22Rv1 (cell line): ENCODE data around the gene KLHL1.

Source experiments
- H3K27ac ChIP-seq: fragments of 450-650 bp; 2 replicates; pipeline ENCODE4 v1.5.1; 2017
- CTCF ChIP-seq: fragments of 450-650 bp; IDR thresholded peaks from 2 replicates; pipeline ENCODE4 v1.5.1; 2017; ENCODE audit warnings: mild to moderate bottlenecking
- ZFX ChIP-seq: fragments of 450-650 bp; IDR thresholded peaks from 2 replicates; pipeline ENCODE4 v1.6.1; 2017; ENCODE audit warnings: antibody characterized with exemption, borderline replicate concordance

KLHL1 gene

GRCh38 chr13:70104481-70104880, 3.8 kb downstream of the KLHL1 start:
- TF ChIP-seq ZFX (no peak), CTCF (no peak)
- no peak overlapping the region for H3K27ac ChIP-seq

DNA sequence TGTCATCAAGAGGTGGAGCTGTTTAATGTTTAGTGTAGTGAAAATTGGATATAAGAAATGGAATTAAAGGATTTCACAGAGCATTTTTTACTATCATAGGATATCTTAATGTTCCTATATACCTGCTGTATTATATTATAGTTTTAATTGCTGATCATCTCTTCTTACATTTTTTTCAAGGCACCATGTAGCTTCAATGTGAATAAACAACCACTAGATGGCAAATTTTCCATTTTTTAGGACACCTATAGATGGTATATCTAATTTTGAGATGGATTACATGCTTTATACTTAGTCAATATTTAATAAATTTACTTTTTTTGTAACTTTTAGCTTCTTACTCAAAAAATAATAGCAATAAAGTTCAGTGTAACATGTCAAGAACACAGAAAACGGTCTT, 9.6 kb downstream of the KLHL1 start:
- TF ChIP-seq ZFX = no peak
- TF ChIP-seq CTCF = peak; percentile 71
- no peak overlapping the region for H3K27ac ChIP-seq

DNA sequence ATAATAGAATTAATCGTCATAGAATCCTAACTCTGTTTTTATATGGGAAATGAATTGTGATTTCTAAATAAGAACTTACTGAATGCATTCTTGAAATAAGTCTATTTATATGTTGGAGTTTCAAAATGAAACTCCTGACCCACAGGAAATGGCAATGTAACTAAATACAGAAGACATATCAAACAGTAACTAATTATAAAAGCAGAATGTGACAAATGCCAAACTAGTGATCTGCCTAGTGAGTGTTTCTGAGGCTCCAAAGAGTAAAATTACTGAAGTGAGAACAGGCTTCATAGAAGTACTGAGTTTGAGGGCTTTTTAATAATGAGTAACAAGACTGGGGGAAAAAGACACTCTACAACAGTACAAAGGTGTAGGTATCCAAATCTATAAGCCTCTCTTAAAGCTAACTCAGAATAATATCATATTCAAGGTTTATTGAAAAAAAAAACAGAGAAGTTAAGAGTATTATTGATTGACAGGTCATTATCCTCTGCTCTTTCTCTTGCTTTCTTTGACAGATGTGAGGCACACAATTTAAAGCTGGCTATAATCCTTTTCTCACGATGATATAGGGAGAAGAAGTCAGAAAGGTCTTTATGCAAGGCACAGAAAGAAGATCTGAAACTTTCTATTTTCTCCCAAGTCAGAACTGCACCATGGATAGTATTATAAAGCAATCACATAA, 18.1 kb downstream of the KLHL1 start:
- TF ChIP-seq ZFX (no peak), CTCF (no peak)
- no peak overlapping the region for H3K27ac ChIP-seq

DNA sequence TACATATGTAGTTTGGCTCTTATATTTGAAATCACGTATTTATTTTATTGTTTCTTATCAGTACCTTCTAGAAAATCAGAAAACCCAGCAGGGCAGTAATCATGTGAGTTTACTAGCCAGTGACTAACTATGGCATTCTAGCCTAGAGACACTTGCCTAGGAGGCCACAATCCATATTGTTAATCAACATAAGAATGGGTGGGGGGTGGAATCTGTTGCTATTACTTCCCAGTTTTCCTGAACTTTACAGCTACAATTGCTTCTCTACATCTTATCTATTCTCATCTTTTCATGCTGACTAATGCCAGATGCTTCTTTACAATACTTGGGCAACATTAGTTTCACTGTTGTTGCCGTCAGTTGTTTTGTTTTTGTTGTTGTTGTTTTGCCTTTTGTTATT, 19.3 kb downstream of the KLHL1 start:
- TF ChIP-seq CTCF (no peak), ZFX (no peak)
- no peak overlapping the region for H3K27ac ChIP-seq

GRCh38 chr13:70087247-70087646, 21.0 kb downstream of the KLHL1 start:
- TF ChIP-seq CTCF (no peak), ZFX (no peak)
- no peak overlapping the region for H3K27ac ChIP-seq

GRCh38 chr13:70080012-70080411, 28.2 kb downstream of the KLHL1 start:
- TF ChIP-seq ZFX = no peak
- no peak for TF ChIP-seq CTCF
- H3K27ac ChIP-seq = peak overlapping the region; percentile 35

GRCh38 chr13:70054572-70054971, 53.7 kb downstream of the KLHL1 start:
- H3K27ac ChIP-seq = no peak overlapping the region
- TF ChIP-seq CTCF (no peak), ZFX (no peak)
